HG03039 (cell line): ENCODE data around the gene SDR39U1.

ENCODE experiments used
- ATAC-seq: cut with Tn5 transposase; IDR thresholded peaks from one replicate; pipeline ENCODE4 v1.9.1; 2021; ENCODE audit warnings: mild to moderate bottlenecking, moderate library complexity; ENCODE audit not compliant: unreplicated experiment

The SDR39U1 gene

GRCh38 chr14:24392325-24393091 lies 50.1 kb downstream of the SDR39U1 start:
- no peak for ATAC-seq

- no peak for ATAC-seq
These were observed 51.7 kb downstream of the SDR39U1 start for GRCh38 chr14:24390701-24391468.
